Posterior vena cava (tissue), 2 donors: ENCODE data around the gene PHACTR1. TPM values are rescaled to one million over a fixed set of nuclear protein-coding genes. Genes with fewer than 3 reads are reported as not detected.

ENCODE experiments used
- DNase-seq: peaks from one replicate; pipeline ENCODE4 v3.0.0-alpha.2; 2020; ENCODE audit warnings: low spot score
- intact Hi-C, 2 donors: fragments of 100-400 bp; cut with DNase I; formaldehyde crosslinking; loops; one replicate each; pipeline versions ENCODE4 v1.14.1 to v1.14.2; 2022 to 2023
- total RNA-seq, 2 donors: library from RNA; stranded (reverse); fragmentation: NEBNext Ultra II Directional; extraction: Animal tissue kit (Norgen Biotek cat#: 25700); gene quantifications; one replicate each; pipeline ENCODE4 v1.2.1, GENCODE V29; 2021
- donor health status: DM: yes; HTN: yes; CAD: no.
- donor health status: DM: yes; HTN: yes; CAD: no.

Gene PHACTR1
- total RNA-seq, 2 donors from 2014 or later, result 6.6 to 9.0 TPM

DNA sequence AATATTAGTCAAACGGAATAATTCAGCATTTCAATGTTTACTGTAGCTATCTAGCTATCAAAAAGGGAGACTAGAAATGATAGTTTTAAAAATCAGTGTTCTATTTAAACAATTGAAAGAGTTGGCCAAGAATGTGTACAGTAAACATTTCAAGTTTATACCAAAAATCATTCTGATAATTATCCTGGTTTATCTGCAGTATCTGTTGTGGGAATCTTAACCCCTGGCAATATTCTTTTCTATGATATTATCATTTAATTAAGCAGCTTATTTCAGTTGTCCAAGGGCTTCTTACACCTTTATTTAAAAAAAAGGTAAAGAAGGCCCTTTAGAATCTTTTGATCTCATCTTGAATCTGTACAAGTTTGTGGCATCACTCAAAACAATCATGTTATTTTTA, 125.1 kb downstream of the PHACTR1 start:
- intact Hi-C loops, result no loop called here
- DNase-seq, result no peak

DNA sequence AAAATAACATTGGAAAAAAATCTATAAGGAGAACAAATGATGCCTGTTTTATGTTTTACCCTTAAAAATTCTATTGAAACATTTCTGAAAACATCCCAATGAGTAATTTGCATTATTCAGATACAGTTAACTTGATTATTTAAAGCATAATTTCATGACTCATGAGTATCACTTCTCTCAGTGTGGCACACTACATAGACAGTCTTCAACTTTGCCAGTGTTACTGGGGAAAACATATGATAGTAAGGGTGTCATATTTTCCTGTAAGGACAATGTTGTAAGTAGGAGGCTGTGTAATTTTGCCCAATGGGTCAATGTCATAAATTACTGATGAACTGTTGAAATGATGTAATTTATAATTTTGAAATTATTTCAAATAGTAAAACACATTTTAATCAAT, 125.5 kb downstream of the PHACTR1 start:
- DNase-seq, result no peak
- intact Hi-C loops, result no loop called here

DNA sequence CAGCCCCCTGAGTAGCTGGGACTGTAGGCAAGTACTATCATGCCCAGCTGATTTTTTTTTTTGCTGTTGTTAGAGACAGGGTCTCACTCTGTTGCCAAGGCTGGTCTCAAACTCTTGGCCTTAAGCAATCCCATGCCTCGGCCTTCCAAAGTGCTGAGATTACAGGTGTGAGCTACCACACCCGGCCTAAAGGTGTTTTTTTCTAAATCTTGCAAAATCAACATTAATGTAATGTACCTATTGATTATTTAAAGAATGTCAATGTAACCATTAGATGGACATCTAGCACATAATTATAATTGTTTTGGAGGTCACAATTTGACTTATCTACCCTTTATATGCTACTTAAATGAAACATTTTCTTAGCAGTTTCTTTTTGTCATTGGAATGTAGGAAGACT, 126.1 kb downstream of the PHACTR1 start:
- intact Hi-C loops, result no loop called here
- DNase-seq, result no peak

DNA sequence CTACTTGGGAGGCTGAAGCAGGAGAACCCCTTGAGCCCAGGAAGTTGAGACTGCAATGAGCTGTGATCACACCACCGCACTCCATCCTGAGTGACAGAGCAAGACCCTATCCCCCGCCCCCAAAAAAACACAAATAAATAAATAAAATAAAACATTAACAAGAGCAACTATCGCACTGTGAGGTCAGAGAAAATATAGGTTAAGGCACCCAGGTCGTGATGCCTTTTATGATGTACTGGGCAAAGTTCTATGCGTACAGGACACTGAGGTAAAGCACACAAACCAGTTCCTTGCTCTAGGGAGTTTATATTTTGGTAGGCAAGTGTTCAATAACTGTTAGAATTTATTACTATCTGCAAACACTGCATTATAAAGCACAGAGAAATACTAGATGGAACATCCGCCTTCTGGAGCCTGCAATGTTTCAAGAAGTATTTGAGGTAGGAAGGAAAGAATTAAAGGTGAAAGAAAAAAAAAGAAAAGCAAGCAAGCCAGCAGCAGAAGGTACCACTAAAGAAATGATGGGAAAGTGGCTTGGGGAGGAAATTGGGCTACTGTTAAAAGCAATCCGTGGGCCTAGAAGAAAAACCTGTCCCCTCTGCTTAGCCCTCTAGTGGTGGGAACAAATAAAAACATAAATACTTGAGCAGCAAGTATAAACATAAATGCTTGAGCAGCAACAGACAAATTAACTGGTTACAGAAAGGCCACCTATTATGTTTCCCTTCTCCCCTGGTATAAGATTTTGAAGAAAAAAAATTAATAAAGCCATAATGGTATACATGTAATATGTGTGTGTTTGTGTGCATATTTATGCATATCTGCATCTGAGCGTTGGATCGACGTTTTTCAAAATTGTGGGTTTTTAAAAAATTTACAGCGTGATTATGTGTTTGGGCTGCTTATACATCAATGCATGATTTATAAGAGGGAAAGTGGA, 128.0 kb downstream of the PHACTR1 start:
- DNase-seq, result no peak
- intact Hi-C loops, result no loop called here

DNA sequence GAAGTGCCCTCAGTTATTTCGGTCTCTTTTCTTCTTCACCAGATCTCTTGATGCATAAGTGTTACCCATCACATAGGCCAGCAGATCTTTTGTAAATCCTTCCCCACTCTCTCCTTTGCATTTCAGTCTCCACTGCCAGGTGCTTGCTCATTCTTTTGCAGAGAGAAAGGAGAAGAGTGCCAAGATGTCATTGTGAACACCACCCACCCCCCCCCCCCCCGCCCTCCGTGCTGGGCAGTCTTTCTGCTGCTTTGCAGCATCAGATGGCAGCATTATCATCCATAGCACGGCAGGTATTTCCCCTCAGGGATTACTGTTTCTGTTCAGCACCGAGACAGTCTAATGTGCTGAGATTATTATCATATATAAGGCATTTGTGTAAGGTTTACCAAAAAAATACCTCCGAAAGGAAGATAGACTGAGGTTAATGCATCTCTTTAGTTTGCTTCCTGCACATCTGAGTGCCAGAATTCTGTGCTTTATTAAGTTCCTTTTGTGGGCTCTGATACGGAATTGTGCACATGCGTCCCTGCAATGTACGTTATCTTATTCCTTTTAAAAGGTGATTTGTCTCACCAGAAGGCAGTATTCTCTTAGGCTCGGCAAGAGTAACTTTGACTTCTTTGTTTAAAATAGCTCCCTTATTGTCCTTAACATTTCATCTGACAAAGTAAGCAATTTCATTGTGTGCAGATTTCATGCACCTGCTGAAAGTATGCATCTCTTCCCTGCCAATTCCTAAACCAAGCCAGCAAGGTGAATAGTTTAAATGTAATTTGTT, 128.8 kb downstream of the PHACTR1 start:
- no peak for DNase-seq
- intact Hi-C loops, result no loop called here

DNA sequence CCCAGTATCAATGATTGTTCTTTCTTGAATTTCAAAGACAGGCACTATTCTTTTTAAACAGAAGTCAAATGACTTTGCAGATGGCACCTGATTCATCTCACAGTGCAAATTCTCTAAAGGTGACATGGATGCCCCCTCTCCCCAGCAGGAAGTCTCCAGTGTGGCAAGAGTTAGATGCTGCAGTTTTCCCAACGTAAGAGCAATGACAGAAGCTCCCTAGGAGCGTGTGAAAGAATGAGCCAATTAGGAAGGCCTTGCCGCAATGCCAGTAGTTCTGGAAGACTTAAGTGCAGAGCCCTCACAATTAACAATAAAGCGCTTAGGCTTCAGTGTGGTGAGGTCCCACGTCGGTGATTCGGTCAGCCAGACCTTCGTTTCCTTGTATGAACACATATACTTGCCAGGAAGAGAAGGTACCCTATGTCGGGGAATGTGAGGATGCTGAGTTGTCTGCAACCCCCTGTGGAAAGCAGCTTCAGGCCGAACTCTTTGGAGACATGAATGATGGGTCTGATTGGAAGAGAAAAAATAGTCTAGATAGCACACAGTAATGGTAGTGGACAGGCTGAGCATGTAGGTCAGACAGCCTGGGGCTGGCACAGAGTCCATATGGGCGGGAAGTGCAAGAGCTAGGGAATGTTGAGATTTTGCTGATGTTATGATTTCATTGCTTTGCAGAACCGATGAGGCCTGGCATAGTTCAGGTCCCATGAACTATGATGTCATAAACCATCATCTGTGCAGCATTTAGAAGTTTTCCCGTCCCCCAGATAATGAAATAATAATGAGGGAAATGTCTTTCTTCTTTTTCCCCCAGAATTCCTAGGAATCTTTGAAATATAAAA, 132.6 kb downstream of the PHACTR1 start:
- intact Hi-C loops, result no loop called here
- DNase-seq, result no peak

DNA sequence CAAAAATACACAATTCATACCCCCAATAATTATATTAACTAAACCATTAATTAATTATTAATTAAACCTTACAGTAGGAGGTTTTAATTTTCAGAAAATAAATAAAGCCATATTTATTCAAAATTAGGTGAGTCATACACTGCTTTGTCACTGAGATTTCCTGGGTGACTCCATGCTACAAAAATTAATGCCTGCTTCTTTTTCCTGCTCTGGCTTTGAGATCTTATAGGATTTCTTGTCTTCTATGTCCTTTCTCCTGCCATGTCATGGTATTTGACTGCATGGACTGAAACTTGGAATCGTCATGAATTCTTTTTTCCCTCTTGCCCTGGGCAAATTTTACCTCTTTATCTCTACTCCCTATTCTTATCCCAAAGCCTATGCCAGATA, 133.2 kb downstream of the PHACTR1 start:
- intact Hi-C loops, result no loop called here
- DNase-seq, result no peak

DNA sequence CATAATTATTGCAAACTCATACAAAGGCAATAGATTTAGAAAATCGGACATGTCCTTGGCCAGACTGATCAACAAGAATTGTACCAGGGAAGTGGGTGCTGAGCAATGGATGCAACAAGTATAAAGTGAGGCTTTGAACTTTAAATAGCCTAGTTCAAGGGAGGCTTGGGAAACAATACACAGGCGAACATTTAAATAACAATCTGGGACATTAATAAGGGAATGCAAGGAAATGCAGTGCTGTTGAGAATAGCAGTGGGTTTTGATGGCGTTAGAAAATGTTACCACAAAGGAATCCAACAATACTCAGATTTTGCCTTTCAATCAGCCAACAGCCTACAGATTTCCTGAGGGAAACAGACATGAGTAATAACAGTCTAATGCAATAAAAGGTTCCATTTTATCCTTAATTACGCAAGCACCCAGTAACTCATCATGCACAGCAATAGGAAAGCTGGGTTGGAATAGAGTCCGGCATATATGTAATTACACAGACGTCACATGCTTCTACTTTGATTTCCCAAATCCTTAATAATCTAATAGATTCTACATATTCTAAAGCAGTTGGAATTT, 134.6 kb downstream of the PHACTR1 start:
- intact Hi-C loops, result no loop called here
- DNase-seq, result no peak

DNA sequence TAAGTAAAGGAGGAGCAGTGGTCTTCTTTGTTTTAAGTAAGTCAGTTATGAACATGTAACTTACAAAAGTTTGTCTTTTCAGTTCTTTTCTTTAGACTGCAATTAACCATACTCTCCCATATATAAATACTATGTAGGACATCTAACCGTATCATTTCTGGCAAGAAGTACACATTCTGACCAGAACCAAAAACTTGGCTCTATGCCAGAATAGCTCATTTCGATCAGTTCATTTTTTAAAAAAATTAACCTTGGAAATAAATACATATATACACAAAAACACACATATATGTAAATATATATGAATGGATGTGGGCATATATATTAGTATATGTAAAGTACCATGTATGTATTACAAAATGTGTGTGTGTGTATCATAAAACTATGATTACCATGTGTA, 145.0 kb downstream of the PHACTR1 start:
- no peak for DNase-seq
- intact Hi-C loops, result no loop called here

DNA sequence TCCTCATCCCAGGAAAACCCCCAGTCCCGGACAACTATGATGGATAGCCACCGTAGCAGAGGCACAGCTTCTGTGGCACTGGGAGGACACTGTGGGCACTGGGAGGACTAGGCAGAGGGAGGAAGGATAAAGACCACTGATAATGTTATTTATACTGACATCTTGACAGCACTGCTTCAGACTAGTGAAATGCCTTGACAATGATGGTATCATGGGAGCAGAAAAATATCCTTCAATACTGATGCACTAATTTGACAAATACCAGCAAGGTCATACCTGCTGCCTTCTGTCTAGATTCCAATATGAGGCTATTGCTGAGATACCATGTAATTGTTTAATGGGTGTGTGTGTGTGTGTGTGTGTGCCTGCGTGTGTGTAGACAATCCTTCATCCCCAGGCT, 148.6 kb downstream of the PHACTR1 start:
- intact Hi-C loops, result no loop called here
- DNase-seq, result no peak

DNA sequence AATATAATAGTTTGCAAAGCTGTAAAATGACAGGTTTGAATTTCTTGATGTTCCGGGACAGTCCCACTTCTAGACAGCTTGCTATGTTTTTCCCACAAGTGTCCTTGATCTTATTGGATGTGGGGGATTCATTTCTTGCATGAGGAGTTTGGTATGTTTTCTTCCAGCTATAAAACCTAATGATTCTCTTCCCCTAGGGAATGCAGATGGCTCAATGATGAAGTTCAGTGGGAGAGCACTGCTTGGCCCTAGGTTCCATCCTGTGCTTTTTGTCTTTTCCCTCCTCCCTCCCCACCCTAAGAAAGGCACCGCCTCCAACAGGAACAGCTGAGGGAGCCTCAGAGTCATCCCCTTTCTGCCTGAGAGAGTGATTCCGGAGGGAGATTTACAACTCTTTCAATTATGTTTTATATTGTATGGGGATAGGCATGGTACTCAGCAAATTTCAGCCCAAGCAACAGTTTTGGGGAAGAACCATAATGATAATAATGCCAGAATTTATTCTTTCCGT, 149.2 kb downstream of the PHACTR1 start:
- intact Hi-C loops, result no loop called here
- no peak for DNase-seq

DNA sequence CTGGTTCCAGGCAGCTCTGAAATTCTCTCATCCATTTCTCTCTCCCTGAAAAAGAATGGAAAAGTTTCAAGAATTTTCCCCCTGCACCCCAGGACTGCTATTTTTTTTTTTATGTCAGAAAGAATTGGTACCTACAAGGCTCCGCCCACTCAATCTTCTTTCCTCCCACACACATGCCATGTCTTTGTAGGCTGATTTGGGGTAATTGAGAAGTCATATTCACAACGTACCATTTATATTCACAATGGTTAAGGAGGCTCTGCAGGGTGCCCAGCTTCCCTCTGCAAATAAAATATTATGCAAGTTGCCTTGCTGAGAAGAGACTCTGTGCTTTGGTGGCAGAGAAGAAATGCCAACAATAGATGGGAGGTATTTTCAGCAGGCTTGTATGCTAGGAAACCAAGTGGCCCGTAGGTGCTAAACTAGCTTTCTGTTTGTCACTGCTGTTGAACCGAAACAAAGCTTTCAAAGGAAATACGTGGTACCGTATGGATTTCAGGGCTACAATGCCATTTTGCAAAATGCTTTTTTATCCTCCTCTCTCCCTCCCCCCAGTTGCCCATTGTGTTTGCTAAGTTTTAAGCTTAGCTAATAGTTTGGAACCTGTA, 150.0 kb downstream of the PHACTR1 start:
- DNase-seq, result no peak
- intact Hi-C loops, result no loop called here

DNA sequence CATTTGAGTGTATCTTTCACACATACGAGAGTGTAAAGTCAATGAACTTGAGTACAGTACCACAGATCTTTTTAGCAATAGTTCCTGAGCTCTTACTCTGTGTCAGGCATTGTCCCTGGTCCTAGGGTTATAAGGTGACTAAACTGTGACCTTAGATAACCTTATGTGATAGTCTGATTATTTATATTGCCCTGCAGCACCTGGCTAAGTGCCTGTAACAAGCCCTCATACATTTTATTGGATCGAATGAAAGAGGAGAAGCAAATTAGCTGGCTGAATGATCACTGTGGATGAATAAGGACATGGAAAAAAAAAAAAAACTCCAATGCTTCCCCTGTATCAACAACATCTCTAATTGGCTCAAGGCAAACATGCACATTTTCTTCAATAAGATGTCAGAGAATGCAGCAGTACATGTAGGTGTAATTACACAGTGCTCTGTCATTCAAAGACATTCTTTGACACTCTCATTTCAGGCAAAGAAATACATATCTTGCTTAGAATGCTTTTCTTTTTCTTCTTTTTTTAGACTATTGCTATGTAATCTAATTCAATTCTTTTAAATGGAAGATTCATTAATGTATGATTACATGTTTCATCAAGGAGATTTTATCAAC, 153.4 kb downstream of the PHACTR1 start:
- intact Hi-C loops, result no loop called here
- DNase-seq, result no peak

DNA sequence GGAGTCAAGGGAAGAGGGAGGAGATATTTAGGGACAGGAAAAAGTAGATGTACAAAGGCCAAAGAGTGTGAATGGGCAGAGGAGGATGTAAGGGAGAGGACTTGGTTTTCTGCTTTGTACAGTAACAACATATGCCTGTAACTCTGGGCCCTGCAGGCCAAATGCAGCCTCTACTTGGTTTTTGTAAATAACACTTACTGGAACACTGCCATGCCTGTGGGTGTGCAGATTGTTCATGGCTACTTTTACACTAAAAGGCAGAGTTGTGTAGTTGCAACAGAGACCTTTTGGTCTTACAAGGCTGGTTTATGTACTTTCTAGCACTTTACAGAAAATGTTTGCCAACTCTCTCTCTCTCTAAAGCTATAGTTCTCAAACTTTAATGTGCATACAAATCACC, 157.1 kb downstream of the PHACTR1 start:
- DNase-seq, result no peak
- intact Hi-C loops, result no loop called here

DNA sequence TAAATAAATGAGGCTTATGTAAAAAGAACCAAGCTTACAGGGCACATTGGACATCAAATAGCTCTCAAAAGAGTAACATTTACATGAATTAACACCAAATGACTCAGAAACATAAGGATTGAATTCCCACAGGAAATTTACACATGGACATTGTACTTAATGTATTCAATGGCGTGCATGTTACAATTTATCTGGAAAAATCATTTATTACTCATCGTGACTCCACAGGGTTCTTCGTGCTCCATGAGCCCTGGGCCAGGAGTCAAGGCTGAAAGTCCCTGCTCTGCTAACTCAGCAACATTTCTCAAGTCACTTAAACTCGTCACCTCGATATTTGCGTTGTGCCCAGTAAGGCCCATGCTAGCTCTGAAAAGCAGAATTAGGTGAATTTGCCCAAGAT, 158.5 kb downstream of the PHACTR1 start:
- DNase-seq, result no peak
- intact Hi-C loops, result loop anchor here in 1 of 2 donors (5.0 kb wide), 1 partner anchor 673 kb away; no protein-coding TSS in a partner anchor

DNA sequence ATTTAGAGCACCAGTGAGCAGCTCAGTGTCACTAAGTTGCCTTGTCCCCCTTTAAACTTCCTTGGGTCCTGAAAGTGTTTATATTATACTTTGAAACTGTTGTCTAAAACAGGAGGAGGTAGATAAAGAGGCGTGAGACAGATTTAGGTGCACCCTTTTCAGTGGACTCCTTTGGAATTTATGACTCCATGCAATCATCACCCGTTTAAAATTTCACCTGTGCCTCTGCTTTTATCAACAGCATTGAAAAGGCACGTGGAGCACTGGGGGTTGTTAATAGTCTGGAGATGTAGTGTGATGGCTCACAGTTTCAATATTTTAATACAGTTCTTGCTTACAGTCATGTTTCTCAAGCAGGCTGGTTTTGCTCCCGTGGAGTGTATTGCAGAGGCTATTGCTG, 162.2 kb downstream of the PHACTR1 start:
- no peak for DNase-seq
- intact Hi-C loops, result loop anchor here in 1 of 2 donors (5.0 kb wide), 1 partner anchor 676 kb away; no protein-coding TSS in a partner anchor

DNA sequence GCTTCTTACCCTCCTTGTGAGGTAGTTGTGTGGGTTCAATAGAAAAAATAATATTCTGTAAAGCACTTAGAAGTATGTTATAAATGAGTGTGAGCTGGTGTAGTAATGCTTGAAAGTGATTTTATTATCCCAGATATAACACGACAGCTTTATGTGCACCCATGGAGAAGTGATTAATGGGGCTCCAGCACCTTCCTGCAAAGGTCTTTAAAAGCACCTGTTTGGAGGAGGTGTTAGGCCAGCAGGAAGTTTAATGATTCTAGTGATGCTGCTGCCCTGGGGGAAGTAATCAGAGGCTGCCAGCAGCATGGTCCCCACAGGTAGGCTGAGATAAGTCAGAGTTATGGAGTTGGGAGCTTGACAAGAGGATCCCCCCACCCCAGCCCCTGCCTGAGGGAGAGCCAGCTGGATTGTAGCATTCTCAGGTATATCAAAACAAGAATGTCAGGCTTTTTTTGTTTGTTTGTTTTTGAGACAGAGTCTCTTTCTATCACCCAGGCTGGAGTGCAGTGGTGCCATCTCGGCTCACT, 166.3 kb downstream of the PHACTR1 start:
- intact Hi-C loops, result no loop called here
- DNase-seq, result no peak

DNA sequence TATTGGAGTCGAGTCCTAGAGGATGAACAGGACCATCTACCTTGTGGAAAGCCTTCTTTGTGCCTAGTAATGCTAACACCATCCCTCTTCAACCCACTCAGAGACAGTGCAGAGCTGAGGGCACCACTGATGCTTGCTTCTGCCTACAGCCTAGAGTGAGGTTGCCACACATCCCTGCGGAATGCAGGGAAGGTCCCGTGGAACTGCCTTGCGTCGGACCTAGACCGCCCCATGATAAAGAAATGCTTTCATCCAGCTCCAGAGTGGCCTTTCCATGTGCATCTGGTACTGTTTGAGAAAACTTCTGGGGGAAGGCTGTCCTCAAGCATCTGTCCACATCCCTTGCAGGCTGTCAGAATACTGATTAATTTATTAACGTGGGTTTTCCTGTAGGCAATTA, 168.4 kb downstream of the PHACTR1 start:
- no peak for DNase-seq
- intact Hi-C loops, result no loop called here
